ENCODE measurements around the gene PGBD2. TPM values are rescaled to one million over a fixed set of nuclear protein-coding genes. Genes with fewer than 3 reads are reported as not detected.

PGBD2 gene
- total and polyA plus RNA-seq, 2 of the 4 experiments (the other 2 are of a cell fraction): 4.8 to 6.8 TPM

DNA sequence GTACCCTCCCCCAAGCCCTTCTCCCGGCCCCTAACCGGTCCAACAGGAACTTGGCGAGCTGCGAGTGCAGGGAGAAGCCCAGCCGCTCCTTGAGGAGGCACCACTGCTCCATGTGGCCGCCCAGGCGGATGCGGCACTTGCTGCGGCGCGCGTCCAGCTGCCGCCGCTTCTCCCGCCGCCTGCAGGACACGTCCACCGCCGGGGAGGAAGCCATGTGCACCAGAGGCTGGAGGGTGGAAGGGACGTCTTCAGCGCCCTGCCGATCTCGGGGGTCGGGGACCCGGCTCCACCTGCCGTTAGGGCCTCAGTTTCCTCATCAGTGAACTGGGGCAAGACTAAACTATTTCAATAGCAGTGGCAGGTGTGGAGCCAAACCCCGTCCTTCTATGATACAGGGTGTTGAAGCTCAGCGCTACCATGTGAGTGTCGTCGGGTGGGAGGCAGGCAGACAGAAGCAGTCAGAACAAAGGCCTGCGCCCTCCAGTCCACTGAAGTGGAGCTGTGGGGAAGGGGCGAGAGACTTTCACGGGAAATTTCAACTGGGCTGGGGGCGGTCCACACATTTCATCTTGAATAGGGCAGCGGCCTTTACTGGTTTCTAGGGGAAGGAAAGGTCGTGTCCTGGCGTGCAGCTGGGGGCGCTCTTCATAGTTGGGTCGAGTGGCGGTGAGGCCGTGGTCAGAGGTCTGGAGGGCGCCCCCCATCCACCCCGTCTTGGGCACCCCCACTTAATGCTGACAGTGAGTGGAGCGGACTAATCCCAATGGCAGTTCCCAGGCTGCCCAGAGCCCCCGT, 47.7 kb upstream of the PGBD2 start:
- peak; percentile 40 for ATAC-seq (ENCODE audit: low read depth)
- TF ChIP-seq NFE2L2 (IDR thresholded peaks at IDR 0.05; ENCODE audit: low read depth, low read length) (no peak), MXI1 (IDR thresholded peaks at IDR 0.05; ENCODE audit: borderline replicate concordance, low read depth, low read length) (peak; percentile 90; the same call in 1 of the 2 replicates), BHLHE40 (IDR thresholded peaks at IDR 0.05; ENCODE audit: low read depth, low read length) (no peak), RAD21 (IDR thresholded peaks at IDR 0.05; ENCODE audit: low read length) (peak; percentile 43), MAZ (IDR thresholded peaks at IDR 0.05; ENCODE audit: borderline replicate concordance, low read depth, low read length) (no peak), CEBPB (IDR thresholded peaks at IDR 0.05; ENCODE audit: low read depth, low read length) (no peak)
- TF ChIP-seq, protein P1, sequence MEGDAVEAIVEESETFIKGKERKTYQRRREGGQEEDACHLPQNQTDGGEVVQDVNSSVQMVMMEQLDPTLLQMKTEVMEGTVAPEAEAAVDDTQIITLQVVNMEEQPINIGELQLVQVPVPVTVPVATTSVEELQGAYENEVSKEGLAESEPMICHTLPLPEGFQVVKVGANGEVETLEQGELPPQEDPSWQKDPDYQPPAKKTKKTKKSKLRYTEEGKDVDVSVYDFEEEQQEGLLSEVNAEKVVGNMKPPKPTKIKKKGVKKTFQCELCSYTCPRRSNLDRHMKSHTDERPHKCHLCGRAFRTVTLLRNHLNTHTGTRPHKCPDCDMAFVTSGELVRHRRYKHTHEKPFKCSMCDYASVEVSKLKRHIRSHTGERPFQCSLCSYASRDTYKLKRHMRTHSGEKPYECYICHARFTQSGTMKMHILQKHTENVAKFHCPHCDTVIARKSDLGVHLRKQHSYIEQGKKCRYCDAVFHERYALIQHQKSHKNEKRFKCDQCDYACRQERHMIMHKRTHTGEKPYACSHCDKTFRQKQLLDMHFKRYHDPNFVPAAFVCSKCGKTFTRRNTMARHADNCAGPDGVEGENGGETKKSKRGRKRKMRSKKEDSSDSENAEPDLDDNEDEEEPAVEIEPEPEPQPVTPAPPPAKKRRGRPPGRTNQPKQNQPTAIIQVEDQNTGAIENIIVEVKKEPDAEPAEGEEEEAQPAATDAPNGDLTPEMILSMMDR (conservative IDR thresholded peaks at IDR 0.05; ENCODE audit: low read depth, low read length): peak; percentile 36
- H2AK5ac ChIP-seq (ENCODE audit: low read depth, low read length): peak overlapping the region; percentile 95
- no TSS peak for BruUV-seq (replicated peaks)
- peak overlapping the region; percentile 60; the same call in 1 of the 2 replicates for H2BK120ac ChIP-seq (ENCODE audit: low read depth, low read length)
- ChIA-PET CTCF (interaction anchor here (0.6 to 1.5 kb wide), 4 partner anchors 15 to 20 kb away, joined by 3 to 4 read pairs (median 3); partner anchors contain the start of gene ZNF672), POLR2A (ENCODE audit: unreplicated experiment) (interaction anchor here (0.9 kb wide), 1 partner anchor 19 kb away, joined by 4 read pairs; no protein-coding TSS in a partner anchor)
- peak overlapping the region; percentile 79 for H4K5ac ChIP-seq (ENCODE audit: low read depth, low read length)
- peak overlapping the region; percentile 85 for H4K91ac ChIP-seq (ENCODE audit: insufficient read depth, low read depth, low read length)
- H3K4me3 ChIP-seq (ENCODE audit: insufficient read depth, low read depth, low read length): peak overlapping the region; percentile 66
- peak overlapping the region; percentile 96 for H2AFZ ChIP-seq (replicated peaks; ENCODE audit: low read length, poor library complexity)
- H3K23ac ChIP-seq (ENCODE audit: low read depth, low read length): peak overlapping the region; percentile 96
- no peaks in the 10 kb centered on the region for H3K9me3 ChIP-seq (ENCODE audit: control insufficient read depth, insufficient read depth, low read length)
- H2BK5ac ChIP-seq (ENCODE audit: low read depth, low read length, poor library complexity, severe bottlenecking): peak overlapping the region; percentile 55
- H3K56ac ChIP-seq (ENCODE audit: extremely low read depth, insufficient read depth, low read length): peak overlapping the region; percentile 32; the same call in 1 of the 2 replicates
- peaks cover 15% of the 10 kb centered on the region for H3K4me1 ChIP-seq (ENCODE audit: control insufficient read depth, insufficient read depth, low read length)
- H3K4me2 ChIP-seq (ENCODE audit: low read depth, low read length): peak overlapping the region; percentile 99
- peak overlapping the region; percentile 99 for H2AK9ac ChIP-seq (replicated peaks; ENCODE audit: low read depth, low read length, poor library complexity)
- H3K9ac ChIP-seq (ENCODE audit: low read depth, low read length): peak overlapping the region; percentile 76
- peak overlapping the region; percentile 36; the same call in 2 of the 3 replicates for H2BK15ac ChIP-seq (ENCODE audit: low read depth, low read length)
- H3K27ac ChIP-seq (ENCODE audit: insufficient read depth, low read length): peak overlapping the region; percentile 48
- no peaks in the 10 kb centered on the region for H4K20me1 ChIP-seq (ENCODE audit: insufficient read depth, low read length)
- peak overlapping the region; percentile 93 for H3K14ac ChIP-seq (replicated peaks; ENCODE audit: low read depth, low read length)
- in situ Hi-C loops (cut with MboI; ENCODE audit: low sequenced_read_pairs) (no loop called here), intact Hi-C loops (cut with micrococcal nuclease) (loop anchor here (1.0 kb wide), 1 partner anchor 17 kb away; no protein-coding TSS in a partner anchor), dilution Hi-C loops (cut with HindIII; ENCODE audit: low sequenced_read_pairs, unreplicated experiment) (no loop called here)
- H3K27me3 ChIP-seq (ENCODE audit: control insufficient read depth, insufficient read depth, low read length): no peaks in the 10 kb centered on the region
- H3K79me1 ChIP-seq (ENCODE audit: low read depth in 1 of 2, low read length in 2 of 2): peaks cover 12 to 30% of the 10 kb centered on the region in 2 experiments
- H2BK20ac ChIP-seq (ENCODE audit: low read depth, low read length): peak overlapping the region; percentile 43
- peak overlapping the region; percentile 94 for H3K4ac ChIP-seq (ENCODE audit: low read depth, low read length)
- 3% methylated on average over 10 of the region's 45 CpGs; no CpG with 5 or more reads in 1 of the 2 experiments for WGBS, 2 experiments (ENCODE audit: extremely low coverage in 2 of 2, insufficient read length in 1 of 2)
- peaks cover 21% of the 10 kb centered on the region; the same call in 1 of the 2 replicates for H3K9me1 ChIP-seq (ENCODE audit: insufficient read depth, low read length)
- peaks cover 16% of the 10 kb centered on the region; the same call in 1 of the 2 replicates for H3K36me3 ChIP-seq (ENCODE audit: control insufficient read depth, insufficient read depth, low read length)
- H4K8ac ChIP-seq (ENCODE audit: low read depth in 2 of 2, low read length in 2 of 2): peak overlapping the region; percentile 94 to 96
- H3K18ac ChIP-seq (ENCODE audit: low read depth, low read length): peak overlapping the region; percentile 6
- peak; percentile 64 for DNase-seq

Measured in IMR-90 (cell line).